ENCODE data around the gene NACC1.

DNA sequence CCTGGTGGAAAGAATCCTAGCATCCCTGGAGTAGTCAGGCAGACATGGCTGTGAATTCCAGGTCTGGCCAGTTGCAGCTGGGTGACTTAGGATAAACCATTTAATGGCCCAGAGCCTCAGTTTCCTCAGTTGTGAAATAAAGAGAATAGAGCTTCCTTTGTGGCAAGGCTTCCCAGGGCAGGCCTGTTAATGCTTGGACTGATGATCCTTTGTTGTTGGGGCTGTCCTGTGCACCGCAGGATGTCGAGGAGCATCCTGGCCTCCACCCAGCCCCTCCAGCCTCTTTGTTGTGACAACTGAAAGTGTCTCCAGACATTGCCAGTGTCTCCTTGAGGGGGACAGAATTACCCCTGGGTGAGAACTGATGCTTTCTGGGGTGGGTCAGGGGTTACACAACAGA, 31.7 kb upstream of the NACC1 start:
- TF ChIP-seq TEAD4 (IDR thresholded peaks at IDR 0.05) = no peak
- TF ChIP-seq, protein P1, sequence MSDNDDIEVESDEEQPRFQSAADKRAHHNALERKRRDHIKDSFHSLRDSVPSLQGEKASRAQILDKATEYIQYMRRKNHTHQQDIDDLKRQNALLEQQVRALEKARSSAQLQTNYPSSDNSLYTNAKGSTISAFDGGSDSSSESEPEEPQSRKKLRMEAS (IDR thresholded peaks at IDR 0.05) = no peak
- TF ChIP-seq EGR1 (IDR thresholded peaks at IDR 0.05) = no peak
- no peak for TF ChIP-seq YY1 (IDR thresholded peaks at IDR 0.05; ENCODE audit: low read depth)
- TF ChIP-seq TAF1 (IDR thresholded peaks at IDR 0.05; ENCODE audit: low read depth) = no peak
- TF ChIP-seq CEBPB (IDR thresholded peaks at IDR 0.05) = no peak
- no peak for TF ChIP-seq RAD21 (IDR thresholded peaks at IDR 0.05; ENCODE audit: low read depth)
- TF ChIP-seq CREB1 (IDR thresholded peaks at IDR 0.05; ENCODE audit: low read depth) = no peak
- TF ChIP-seq TCF12 (IDR thresholded peaks at IDR 0.05; ENCODE audit: low read depth) = no peak
- TF ChIP-seq, protein P2, sequence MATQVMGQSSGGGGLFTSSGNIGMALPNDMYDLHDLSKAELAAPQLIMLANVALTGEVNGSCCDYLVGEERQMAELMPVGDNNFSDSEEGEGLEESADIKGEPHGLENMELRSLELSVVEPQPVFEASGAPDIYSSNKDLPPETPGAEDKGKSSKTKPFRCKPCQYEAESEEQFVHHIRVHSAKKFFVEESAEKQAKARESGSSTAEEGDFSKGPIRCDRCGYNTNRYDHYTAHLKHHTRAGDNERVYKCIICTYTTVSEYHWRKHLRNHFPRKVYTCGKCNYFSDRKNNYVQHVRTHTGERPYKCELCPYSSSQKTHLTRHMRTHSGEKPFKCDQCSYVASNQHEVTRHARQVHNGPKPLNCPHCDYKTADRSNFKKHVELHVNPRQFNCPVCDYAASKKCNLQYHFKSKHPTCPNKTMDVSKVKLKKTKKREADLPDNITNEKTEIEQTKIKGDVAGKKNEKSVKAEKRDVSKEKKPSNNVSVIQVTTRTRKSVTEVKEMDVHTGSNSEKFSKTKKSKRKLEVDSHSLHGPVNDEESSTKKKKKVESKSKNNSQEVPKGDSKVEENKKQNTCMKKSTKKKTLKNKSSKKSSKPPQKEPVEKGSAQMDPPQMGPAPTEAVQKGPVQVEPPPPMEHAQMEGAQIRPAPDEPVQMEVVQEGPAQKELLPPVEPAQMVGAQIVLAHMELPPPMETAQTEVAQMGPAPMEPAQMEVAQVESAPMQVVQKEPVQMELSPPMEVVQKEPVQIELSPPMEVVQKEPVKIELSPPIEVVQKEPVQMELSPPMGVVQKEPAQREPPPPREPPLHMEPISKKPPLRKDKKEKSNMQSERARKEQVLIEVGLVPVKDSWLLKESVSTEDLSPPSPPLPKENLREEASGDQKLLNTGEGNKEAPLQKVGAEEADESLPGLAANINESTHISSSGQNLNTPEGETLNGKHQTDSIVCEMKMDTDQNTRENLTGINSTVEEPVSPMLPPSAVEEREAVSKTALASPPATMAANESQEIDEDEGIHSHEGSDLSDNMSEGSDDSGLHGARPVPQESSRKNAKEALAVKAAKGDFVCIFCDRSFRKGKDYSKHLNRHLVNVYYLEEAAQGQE (IDR thresholded peaks at IDR 0.05; ENCODE audit: low read depth) = no peak
- TF ChIP-seq USF1 (IDR thresholded peaks at IDR 0.05) = no peak
